Neural progenitor cell (in vitro differentiated cells): ENCODE results near the gene LRRTM3.

Experiments
- CTCF ChIP-seq: fragments of 200-600 bp; sonication (generic); IDR thresholded peaks from 2 replicates; pipeline ENCODE4 v1.5.1; 2017; ENCODE audit warnings: antibody characterized with exemption, mild to moderate bottlenecking
- EZH2 ChIP-seq: fragments of 200-600 bp; sonication (generic); IDR thresholded peaks from 2 replicates; pipeline ENCODE4 v1.6.1; 2017; ENCODE audit warnings: antibody characterized with exemption, mild to moderate bottlenecking, moderate library complexity
- EZH2phosphoT487 ChIP-seq: fragments of 200-600 bp; sonication (generic); IDR thresholded peaks from 2 replicates; pipeline ENCODE4 v1.6.1; 2017; ENCODE audit warnings: antibody characterized with exemption

GRCh38 chr10:67036808-67037207 is 111.0 kb downstream of the LRRTM3 start:
- TF ChIP-seq CTCF (no peak), EZH2 (no peak), EZH2phosphoT487 (no peak)
